Thyroid gland (tissue), 4 donors: Measurements from ENCODE around the gene MAMDC4.

Source experiments
- POLR2A ChIP-seq, 2 donors: fragments of 450-650 bp; IDR thresholded peaks; one replicate each; pipeline ENCODE4 v1.6.1; 2017; ENCODE audit warnings: antibody characterized with exemption in 2 of 2, mild to moderate bottlenecking in 2 of 2, moderate library complexity in 1 of 2
- TF ChIP-seq, protein P1 (sequence below), 6 experiments: fragments of 200-600 bp in 3 of 6; fragments of 450-650 bp in 3 of 6; sonication (generic) in 3 of 6; IDR thresholded peaks; one replicate each; pipeline ENCODE4 v1.5.1; 2016 to 2019; ENCODE audit warnings: antibody characterized with exemption in 6 of 6, mild to moderate bottlenecking in 2 of 6, inconsistent platforms in 1 of 6, moderate library complexity in 1 of 6

DNA sequence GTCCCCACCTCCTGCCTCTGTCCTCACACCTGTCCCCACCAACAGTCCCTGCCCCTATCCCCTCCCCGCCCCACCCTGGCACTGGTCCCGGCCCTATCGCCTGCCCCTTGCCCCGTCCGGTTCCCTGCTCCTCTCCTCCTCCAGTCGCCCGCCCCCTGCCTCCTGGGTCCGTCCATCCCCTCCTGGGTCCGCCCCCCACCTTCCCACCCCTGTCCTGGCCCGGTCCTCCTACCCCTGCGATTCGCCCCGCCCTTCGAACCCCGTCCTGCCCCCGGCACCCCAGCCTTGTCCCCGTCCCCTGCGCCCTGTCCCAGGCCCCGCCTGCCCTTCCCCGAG lies 13.6 kb downstream of the MAMDC4 start:
- TF ChIP-seq, protein P1, sequence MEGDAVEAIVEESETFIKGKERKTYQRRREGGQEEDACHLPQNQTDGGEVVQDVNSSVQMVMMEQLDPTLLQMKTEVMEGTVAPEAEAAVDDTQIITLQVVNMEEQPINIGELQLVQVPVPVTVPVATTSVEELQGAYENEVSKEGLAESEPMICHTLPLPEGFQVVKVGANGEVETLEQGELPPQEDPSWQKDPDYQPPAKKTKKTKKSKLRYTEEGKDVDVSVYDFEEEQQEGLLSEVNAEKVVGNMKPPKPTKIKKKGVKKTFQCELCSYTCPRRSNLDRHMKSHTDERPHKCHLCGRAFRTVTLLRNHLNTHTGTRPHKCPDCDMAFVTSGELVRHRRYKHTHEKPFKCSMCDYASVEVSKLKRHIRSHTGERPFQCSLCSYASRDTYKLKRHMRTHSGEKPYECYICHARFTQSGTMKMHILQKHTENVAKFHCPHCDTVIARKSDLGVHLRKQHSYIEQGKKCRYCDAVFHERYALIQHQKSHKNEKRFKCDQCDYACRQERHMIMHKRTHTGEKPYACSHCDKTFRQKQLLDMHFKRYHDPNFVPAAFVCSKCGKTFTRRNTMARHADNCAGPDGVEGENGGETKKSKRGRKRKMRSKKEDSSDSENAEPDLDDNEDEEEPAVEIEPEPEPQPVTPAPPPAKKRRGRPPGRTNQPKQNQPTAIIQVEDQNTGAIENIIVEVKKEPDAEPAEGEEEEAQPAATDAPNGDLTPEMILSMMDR (IDR thresholded peaks at IDR 0.05) = no peak
- TF ChIP-seq POLR2A (IDR thresholded peaks at IDR 0.05) = no peak
